Cardiac ventricle fibroblast (primary cell): Measurements from ENCODE around the gene DTL. TPM values are rescaled to one million over a fixed set of nuclear protein-coding genes. Genes with fewer than 3 reads are reported as not detected.

Experiments used
- total RNA-seq: library from RNA; depleted of rRNA; stranded (reverse); fragments of >200 nt; gene quantifications from 2 replicates; pipeline ENCODE4 v1.2.3, GENCODE V29; 2015

Gene DTL, protein sequence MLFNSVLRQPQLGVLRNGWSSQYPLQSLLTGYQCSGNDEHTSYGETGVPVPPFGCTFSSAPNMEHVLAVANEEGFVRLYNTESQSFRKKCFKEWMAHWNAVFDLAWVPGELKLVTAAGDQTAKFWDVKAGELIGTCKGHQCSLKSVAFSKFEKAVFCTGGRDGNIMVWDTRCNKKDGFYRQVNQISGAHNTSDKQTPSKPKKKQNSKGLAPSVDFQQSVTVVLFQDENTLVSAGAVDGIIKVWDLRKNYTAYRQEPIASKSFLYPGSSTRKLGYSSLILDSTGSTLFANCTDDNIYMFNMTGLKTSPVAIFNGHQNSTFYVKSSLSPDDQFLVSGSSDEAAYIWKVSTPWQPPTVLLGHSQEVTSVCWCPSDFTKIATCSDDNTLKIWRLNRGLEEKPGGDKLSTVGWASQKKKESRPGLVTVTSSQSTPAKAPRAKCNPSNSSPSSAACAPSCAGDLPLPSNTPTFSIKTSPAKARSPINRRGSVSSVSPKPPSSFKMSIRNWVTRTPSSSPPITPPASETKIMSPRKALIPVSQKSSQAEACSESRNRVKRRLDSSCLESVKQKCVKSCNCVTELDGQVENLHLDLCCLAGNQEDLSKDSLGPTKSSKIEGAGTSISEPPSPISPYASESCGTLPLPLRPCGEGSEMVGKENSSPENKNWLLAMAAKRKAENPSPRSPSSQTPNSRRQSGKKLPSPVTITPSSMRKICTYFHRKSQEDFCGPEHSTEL
- 0.87 and 1.4 TPM in 2 replicates for total RNA-seq

DNA sequence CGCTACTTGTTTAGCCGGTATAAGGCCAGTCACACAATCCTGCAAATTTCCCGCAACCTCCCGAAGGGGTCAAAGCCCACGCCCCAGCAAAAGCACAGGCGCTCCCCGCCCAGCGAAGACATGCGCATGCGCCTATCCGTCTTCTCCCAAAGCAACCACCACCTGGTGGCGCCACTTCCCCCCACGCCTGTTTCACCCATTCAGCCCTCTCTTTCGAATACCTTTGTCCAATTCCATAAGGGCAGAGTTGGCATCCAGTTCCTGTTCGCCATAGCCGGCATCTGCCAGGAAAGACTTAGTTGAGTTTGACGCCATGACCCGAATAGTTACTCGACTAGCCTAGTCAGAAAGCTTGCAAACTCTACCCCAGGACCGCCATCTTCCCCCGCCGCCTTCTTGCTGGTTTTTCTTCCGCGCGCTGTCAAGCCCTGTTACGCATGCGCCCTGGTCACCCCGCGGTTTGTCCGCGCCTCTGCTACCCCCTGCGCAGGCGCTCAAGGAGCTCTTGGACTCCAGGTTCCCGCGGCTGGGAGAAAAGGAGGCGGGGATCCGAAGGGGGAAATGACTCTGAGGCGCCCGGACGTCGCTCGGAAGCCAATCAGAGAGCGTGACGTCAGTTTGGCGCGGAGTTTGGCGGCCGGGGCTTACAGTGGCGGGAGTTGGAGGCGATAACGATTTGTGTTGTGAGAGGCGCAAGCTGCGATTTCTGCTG is at the start of gene DTL, which contains the start of gene INTS7:
TSS of gene DTL (plus strand) at position 626 of the 712 bp plus-strand sequence. CDS start 143 bp downstream, outside the sequence.
TSS of gene INTS7 (minus strand) at position 435 of the 712 bp plus-strand sequence. CDS start at position 315, 120 bp downstream.

Other genes starting within 250 kb of the DTL start
- gene LPGAT1, start 205.0 kb upstream of the DTL start, total RNA-seq = 13.5 and 32.9 TPM in 2 replicates
- gene INTS7, start 191 bp upstream of the DTL start, total RNA-seq = 6.4 and 10.2 TPM in 2 replicates
- gene PPP2R5A, start 249.7 kb downstream of the DTL start, total RNA-seq = 18.4 and 22.4 TPM in 2 replicates